ENCODE data around the gene CRNKL1. TPM values are rescaled to one million over a fixed set of nuclear protein-coding genes. Genes with fewer than 3 reads are reported as not detected.

Gene CRNKL1
- total RNA-seq, 1 donor from 2014 or later, result 22.4 TPM

- no peak for DNase-seq (ENCODE audit: low read depth)
- H3K36me3 ChIP-seq (ENCODE audit: control insufficient read depth, insufficient read depth, low read length), result no peaks in the 10 kb centered on the region
- H3K4me3 ChIP-seq (ENCODE audit: low read depth, low read length), result no peak overlapping the region
- H3K27me3 ChIP-seq (ENCODE audit: control insufficient read depth, insufficient read depth, low read length), result no peaks in the 10 kb centered on the region
- TF ChIP-seq CTCF (IDR thresholded peaks at IDR 0.05; ENCODE audit: insufficient read depth, low read length, poor library complexity, severe bottlenecking), result no peak
Observed at GRCh38 chr20:19990850-19991249, 61.4 kb downstream of the CRNKL1 start.

- DNase-seq (ENCODE audit: low read depth), result no peak
- no peaks in the 10 kb centered on the region for H3K27me3 ChIP-seq (ENCODE audit: control insufficient read depth, insufficient read depth, low read length)
- no peak for TF ChIP-seq CTCF (IDR thresholded peaks at IDR 0.05; ENCODE audit: insufficient read depth, low read length, poor library complexity, severe bottlenecking)
- H3K4me3 ChIP-seq (ENCODE audit: low read depth, low read length), result no peak overlapping the region
- H3K36me3 ChIP-seq (ENCODE audit: control insufficient read depth, insufficient read depth, low read length), result no peaks in the 10 kb centered on the region
Observed at GRCh38 chr20:19987046-19987445, 65.2 kb downstream of the CRNKL1 start.

- no peak for TF ChIP-seq CTCF (IDR thresholded peaks at IDR 0.05; ENCODE audit: insufficient read depth, low read length, poor library complexity, severe bottlenecking)
- Histone ChIP-seq H3K4me3 (ENCODE audit: low read depth, low read length) (no peak overlapping the region), H3K36me3 (ENCODE audit: control insufficient read depth, insufficient read depth, low read length) (no peaks in the 10 kb centered on the region), H3K27me3 (ENCODE audit: control insufficient read depth, insufficient read depth, low read length) (no peaks in the 10 kb centered on the region)
- no peak for DNase-seq (ENCODE audit: low read depth)
Observed at GRCh38 chr20:19986419-19986818, 65.8 kb downstream of the CRNKL1 start.

Other genes with a start within 250 kb of the CRNKL1 start
- 53.6 and 54.9 TPM in 2 replicates for gene NAA20, start 35.1 kb downstream of the CRNKL1 start, total RNA-seq
- gene CFAP61, start 66 bp upstream of the CRNKL1 start, total RNA-seq, result 0.14 TPM in 1 of 2 replicates, not detected in the other